Amygdala (tissue), 56 donors: ENCODE data around the gene P2RX1.

ENCODE experiments used
- DNase-seq, 56 donors: peaks; one replicate each; lab custom pipeline; 2025; lab: John Stamatoyannopoulos, UW

P2RX1 gene

DNA sequence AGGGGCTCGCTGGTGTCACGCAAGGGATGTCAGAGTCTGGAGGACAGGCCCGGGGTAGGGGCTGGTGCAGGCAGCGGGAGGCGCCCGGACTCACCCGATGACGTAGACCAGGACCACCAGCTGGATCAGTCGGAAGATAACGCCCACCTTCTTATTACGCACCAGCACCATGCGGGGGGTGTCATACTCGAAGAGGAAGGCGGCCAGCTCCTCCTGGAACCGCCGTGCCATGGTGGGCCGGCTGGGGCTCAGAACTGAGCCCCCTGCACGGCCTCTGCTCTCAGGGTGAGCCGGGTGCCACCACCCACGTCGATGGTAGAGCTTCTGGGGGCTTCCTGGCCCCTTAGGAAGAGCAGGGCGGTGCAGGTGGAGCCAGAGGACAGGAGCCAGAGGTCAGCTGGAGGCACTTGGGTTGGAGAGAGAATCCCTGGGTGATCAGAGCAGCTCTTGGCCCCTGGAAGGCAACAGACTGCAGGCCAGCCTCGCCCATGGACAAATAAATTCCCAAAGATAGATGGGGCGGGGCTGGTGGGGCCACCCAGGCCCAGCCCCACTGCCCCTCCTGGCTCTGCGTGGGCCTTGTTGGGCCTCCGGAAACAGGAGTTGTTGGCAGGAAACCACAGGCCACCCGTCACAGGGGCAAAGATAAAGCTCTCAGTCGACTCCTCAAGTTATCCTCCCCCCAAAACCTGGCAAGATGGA lies at the start of gene P2RX1:
TSS of gene P2RX1 (minus strand) at position 471 of the 702 bp plus-strand sequence. CDS start at position 231, 240 bp downstream.
- peak in 5 of 56 donors; percentile 3 to 35 (median 28) for DNase-seq

- DNase-seq, result peak in 6 of 56 donors; percentile 7 to 20 (median 9)
Observed at GRCh38 chr17:3965118-3965800, 49.0 kb upstream of the P2RX1 start.

DNA sequence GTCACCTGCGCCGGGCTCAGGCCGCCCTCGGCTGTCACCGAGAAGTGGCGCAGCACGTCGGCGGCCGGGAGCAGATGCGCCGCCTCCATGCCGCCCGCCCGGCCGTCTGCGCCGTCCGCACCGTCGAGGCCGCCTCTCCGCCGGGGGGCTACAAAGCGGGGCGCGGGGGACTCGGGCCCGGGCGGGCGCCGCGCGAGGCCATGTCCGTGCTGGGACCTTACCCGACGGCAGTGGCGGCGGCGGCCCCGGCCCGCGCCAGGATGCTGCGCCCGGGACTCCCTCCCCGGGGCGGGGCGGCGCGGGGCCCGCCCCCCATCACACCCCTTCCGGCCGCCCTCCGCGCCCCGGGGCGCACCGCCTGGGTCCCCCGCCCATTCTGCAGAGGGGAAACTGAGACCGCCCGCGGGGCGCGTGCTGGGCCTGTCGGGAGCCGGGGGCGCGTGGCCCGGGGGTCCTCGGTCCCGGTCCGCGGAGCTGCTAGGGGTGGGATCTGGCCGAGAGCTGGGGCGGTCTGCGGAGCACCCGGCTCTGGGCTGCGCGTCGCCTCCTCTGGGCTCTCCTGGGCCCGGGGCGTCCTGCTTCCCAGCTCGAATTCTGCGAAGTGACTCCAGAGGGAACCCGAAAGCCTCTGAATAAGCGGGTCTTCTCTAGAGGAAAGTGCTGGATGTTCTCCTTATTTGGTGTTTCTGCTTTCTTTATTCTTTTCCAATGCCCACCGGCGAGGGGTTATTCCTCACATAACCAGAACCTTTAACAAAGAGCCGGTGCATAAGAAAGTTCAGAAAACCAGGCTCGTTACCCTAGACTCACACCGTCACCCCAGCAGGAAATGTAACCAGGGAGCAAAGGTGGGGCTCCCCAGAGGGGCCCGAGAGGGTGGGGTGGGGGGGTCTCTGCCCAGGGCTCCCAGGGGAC lies 48.2 kb upstream of the P2RX1 start, which contains the start of gene ATP2A3:
TSS of gene ATP2A3 (minus strand) at position 235 of the 915 bp plus-strand sequence. CDS start at position 89, 146 bp downstream.
- no peak for DNase-seq

- DNase-seq, result peak in 2 of 56 donors; percentile 19 to 27
Observed at GRCh38 chr17:3963237-3964201, 47.3 kb upstream of the P2RX1 start.

- DNase-seq, result no peak
Observed at GRCh38 chr17:3962965-3963236, 46.6 kb upstream of the P2RX1 start.

DNA sequence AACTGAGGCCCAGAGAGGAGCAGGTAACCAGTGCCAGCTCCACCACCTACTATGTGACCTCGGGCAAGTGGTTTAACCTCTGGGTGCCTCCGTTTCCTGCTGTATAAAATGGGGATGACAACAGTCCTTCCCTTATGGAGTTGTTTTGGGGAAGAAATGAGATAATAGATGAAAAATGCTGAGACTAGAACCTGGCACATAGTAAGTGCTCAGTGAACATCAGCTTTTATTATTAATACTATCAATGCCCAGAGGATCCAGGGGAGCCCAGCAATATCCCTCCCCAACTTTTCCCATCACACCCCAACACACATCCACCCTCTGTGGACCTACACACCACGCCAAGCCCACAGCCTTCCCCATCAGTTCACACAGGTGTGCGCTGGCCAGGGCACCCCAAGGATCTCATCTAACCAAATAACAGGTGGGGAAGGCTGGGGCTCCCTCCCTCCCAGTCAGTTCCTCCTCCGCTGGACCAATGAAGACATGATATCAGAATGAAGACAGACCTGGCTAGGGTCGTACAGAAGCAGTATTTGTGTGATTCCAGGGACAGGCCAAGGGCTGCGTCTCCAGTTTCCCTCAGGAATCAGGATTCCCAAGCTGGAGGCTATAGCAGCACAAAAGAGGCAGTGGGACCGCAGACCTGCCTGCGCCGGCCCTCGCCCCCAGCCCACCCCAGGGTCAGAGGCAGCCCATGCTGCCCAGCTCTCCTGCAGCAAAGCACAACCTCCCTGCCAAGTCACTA lies 46.1 kb upstream of the P2RX1 start:
- DNase-seq, result no peak

- DNase-seq, result no peak
Observed at GRCh38 chr17:3961564-3962047, 45.3 kb upstream of the P2RX1 start.

- peak in 1 of 56 donors; percentile 29 for DNase-seq
Observed at GRCh38 chr17:3960764-3961163, 44.5 kb upstream of the P2RX1 start.

GRCh38 chr17:3959921-3960601 lies 43.8 kb upstream of the P2RX1 start:
- DNase-seq, result no peak

- no peak for DNase-seq
Observed at GRCh38 chr17:3959295-3959899, 43.1 kb upstream of the P2RX1 start.

DNA sequence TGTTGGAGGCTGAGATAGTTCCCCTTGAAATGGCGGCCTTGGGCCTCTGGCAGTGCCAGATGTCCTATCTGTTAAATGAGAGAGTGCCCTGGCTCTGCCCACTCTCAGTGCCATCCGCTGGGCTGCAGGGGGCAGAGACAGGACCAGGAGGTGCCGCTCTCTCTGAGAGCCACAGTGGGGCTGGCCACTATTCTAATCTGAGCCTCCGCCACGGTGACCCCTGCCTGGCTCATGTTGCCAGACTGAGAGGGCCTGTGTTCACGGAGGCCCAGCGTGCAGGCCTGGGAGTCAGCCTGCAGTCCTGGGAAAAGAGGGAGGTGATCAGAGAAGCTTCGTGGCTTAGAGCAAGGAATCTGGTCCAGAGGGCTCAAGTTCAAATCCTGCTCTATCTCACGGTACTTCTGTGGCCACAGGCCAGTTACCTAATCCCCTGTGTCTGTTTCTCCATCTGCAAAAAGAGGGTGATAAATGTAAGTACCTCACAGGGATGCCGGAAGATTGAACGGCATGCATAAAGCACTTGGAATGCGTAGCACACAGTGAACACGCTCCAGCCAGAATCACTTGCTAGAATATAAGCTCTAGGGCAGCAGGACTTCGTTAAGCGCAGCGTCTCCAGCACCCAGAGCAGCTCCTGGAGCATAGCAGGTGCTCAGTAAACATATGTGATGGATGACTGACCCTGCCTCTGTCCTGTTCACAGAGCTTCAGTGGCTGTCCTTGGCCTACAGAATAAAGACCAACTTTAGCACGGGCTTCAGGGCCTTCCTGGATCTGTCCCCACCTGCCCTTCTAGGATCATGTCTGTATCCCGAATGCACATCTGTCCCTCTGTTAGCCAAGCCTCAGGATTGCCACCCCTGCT lies 41.7 kb upstream of the P2RX1 start:
- DNase-seq, result no peak

- DNase-seq, result no peak
Observed at GRCh38 chr17:3956983-3957382, 40.7 kb upstream of the P2RX1 start.

- DNase-seq, result no peak
Observed at GRCh38 chr17:3956327-3956957, 40.2 kb upstream of the P2RX1 start.

DNA sequence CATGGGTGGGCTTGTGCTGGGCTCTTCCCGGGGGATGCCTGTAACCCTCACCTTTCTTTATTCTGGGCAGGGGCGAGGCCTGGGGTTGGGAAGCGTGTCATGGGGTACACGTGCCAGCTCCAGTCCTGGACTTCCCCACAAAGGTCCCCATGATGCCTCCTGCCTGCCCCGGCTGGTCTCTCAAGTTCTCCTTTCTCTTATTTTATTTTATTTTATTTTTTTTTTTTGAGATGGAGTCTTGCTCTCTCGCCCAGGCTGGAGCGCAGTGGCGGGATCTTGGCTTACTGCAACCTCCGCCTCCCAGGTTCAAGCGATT lies 39.4 kb upstream of the P2RX1 start:
- DNase-seq, result no peak

DNA sequence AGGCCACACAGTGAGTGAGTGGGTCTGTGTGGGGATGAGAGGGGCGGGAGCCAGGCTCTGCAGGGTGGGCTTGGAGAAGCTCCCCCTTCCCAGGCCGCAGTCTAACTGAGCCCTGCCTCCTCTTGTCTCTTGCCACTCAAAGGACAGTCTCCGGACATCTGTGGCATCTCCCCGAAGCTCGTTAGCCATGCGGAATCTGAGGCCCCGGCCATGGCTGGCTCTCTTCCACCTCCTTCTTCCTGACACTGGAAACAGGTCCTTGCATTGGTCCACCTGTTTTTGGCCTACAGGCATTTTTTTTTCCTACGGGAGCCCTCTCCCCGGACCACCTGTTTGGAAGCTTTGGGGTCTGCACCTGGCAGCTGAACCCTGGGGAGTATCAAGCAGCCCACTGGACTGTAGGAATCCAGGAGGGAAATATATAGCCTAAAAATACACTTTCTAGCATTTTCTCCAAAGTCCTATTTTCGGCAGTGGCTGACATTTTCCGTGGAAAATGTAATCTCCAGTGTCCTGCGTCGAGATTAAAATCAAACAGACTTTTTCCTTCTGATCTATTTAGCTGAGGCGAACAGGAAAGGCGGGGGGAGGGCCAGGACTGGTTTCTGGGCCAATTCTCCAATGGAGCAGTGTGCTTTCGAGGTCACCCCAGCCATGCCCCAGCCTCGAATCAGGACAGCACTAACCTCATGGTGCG lies 38.9 kb upstream of the P2RX1 start:
- no peak for DNase-seq

- no peak for DNase-seq
Observed at GRCh38 chr17:3954086-3954485, 37.8 kb upstream of the P2RX1 start.
